HEK293 (cell line): ENCODE measurements around the gene CR2.
"Not testable (repeated sequence)": the region's sequence is repeated elsewhere in the genome, so short reads cannot be mapped to it uniquely, and the experiment has no call there.

Experiments used
- CTCF ChIA-PET: fragments of 350-600 bp; formaldehyde crosslinking; extraction: SDS; loops from one replicate; lab custom pipeline; 2021; ENCODE audit warnings: antibody characterized with exemption; lab: Yijun Ruan, JAX
- POLR2A ChIA-PET: fragments of 300-600 bp; formaldehyde crosslinking; extraction: SDS; loops from one replicate; lab custom pipeline; 2020; ENCODE audit warnings: antibody characterized with exemption, inconsistent platforms; lab: Yijun Ruan, JAX
- H3K27ac ChIP-seq: fragments of 200-500 bp; sonication (Bioruptor generic); 2 replicates; pipeline ENCODE4 v1.5.1; 2014; ENCODE audit warnings: low read depth, low read length, control low read depth, inconsistent platforms; ENCODE audit errors: extremely low read depth
- H3K36me3 ChIP-seq, 2 experiments: fragments of 200-500 bp in 1 of 2; sonication (Bioruptor generic) in 1 of 2; 1 replicate in 1 of 2; 2 replicates in 1 of 2; pipeline ENCODE4 v1.5.1; 2014 to 2017; ENCODE audit warnings: inconsistent platforms in 2 of 2, low read length in 2 of 2; ENCODE audit not compliant: control insufficient read depth in 2 of 2, insufficient read depth in 1 of 2
- H3K4me1 ChIP-seq: fragments of 200-500 bp; sonication (Bioruptor generic); 2 replicates; pipeline ENCODE4 v1.5.1; 2014; ENCODE audit warnings: mild to moderate bottlenecking, low read length, inconsistent platforms; ENCODE audit not compliant: control insufficient read depth, insufficient read depth
- H3K4me3 ChIP-seq: 2 replicates; pipeline ENCODE4 v1.5.1; 2011; ENCODE audit warnings: low read depth, mild to moderate bottlenecking, control low read depth, low read length, moderate library complexity
- H3K9me3 ChIP-seq: fragments of 200-500 bp; sonication (Bioruptor generic); 2 replicates; pipeline ENCODE4 v1.5.1; 2014; ENCODE audit warnings: low read depth, low read length, inconsistent platforms; ENCODE audit not compliant: control insufficient read depth, insufficient read depth
- BCL11B ChIP-seq: fragments of 450-650 bp; formaldehyde crosslinking; IDR thresholded peaks from 2 replicates; pipeline ENCODE4 v1.5.1; 2016; ENCODE audit warnings: low read depth, missing biosample characterization, missing genetic modification characterization
- EGR2 ChIP-seq: fragments of 450-650 bp; formaldehyde crosslinking; IDR thresholded peaks from 2 replicates; pipeline ENCODE4 v1.5.1; 2016; ENCODE audit warnings: low read depth, missing biosample characterization, missing genetic modification characterization
- GLI4 ChIP-seq: fragments of 450-650 bp; formaldehyde crosslinking; IDR thresholded peaks from 2 replicates; pipeline ENCODE4 v1.5.1; 2016; ENCODE audit warnings: missing biosample characterization, missing genetic modification characterization
- KLF10 ChIP-seq: fragments of 450-650 bp; IDR thresholded peaks from 2 replicates; pipeline ENCODE4 v1.5.1; 2018; ENCODE audit warnings: missing biosample characterization, mild to moderate bottlenecking, missing genetic modification characterization
- KLF7 ChIP-seq: fragments of 450-650 bp; formaldehyde crosslinking; IDR thresholded peaks from 2 replicates; pipeline ENCODE4 v1.5.1; 2016; ENCODE audit warnings: missing biosample characterization, missing genetic modification characterization, borderline replicate concordance
- SETDB1 ChIP-seq: IDR thresholded peaks from one replicate; pipeline ENCODE4 v1.6.1; 2017; ENCODE audit warnings: mild to moderate bottlenecking, low read length, moderate library complexity, mixed read lengths; ENCODE audit not compliant: insufficient read length
- TRIM28 ChIP-seq: IDR thresholded peaks from 2 replicates; pipeline ENCODE4 v1.6.1; 2011; ENCODE audit warnings: low read length, control low read depth, borderline replicate concordance
- TSHZ1 ChIP-seq: fragments of 450-650 bp; formaldehyde crosslinking; IDR thresholded peaks from 2 replicates; pipeline ENCODE4 v1.5.1; 2016; ENCODE audit warnings: missing biosample characterization, missing genetic modification characterization, borderline replicate concordance
- ZBTB20 ChIP-seq: fragments of 450-650 bp; formaldehyde crosslinking; IDR thresholded peaks from 2 replicates; pipeline ENCODE4 v1.5.1; 2016; ENCODE audit warnings: missing biosample characterization, missing genetic modification characterization
- ZBTB26 ChIP-seq: fragments of 450-650 bp; formaldehyde crosslinking; optimal IDR thresholded peaks from 2 replicates; pipeline ENCODE3; 2016; ENCODE audit warnings: missing biosample characterization, mild to moderate bottlenecking, missing genetic modification characterization
- ZNF112 ChIP-seq: fragments of 450-650 bp; formaldehyde crosslinking; IDR thresholded peaks from 2 replicates; pipeline ENCODE4 v1.5.0; 2017; ENCODE audit warnings: missing biosample characterization, missing genetic modification characterization
- ZNF133 ChIP-seq: fragments of 450-650 bp; formaldehyde crosslinking; IDR thresholded peaks from 2 replicates; pipeline ENCODE4 v1.5.1; 2016; ENCODE audit warnings: missing biosample characterization, missing genetic modification characterization
- ZNF184 ChIP-seq: fragments of 450-650 bp; IDR thresholded peaks from 2 replicates; pipeline ENCODE4 v1.5.1; 2018; ENCODE audit warnings: missing biosample characterization, mild to moderate bottlenecking, missing genetic modification characterization
- ZNF202 ChIP-seq: fragments of 450-650 bp; formaldehyde crosslinking; IDR thresholded peaks from 2 replicates; pipeline ENCODE4 v1.5.1; 2016; ENCODE audit warnings: missing biosample characterization, missing genetic modification characterization, borderline replicate concordance
- ZNF37A ChIP-seq: fragments of 450-650 bp; IDR thresholded peaks from 2 replicates; pipeline ENCODE4 v1.5.1; 2018; ENCODE audit warnings: missing biosample characterization, missing genetic modification characterization
- ZNF404 ChIP-seq: fragments of 450-650 bp; formaldehyde crosslinking; IDR thresholded peaks from 2 replicates; pipeline ENCODE4 v1.5.1; 2017; ENCODE audit warnings: missing biosample characterization, missing genetic modification characterization
- ZNF416 ChIP-seq: fragments of 450-650 bp; formaldehyde crosslinking; IDR thresholded peaks from 2 replicates; pipeline ENCODE4 v1.5.1; 2016; ENCODE audit warnings: missing biosample characterization, missing genetic modification characterization
- ZNF423 ChIP-seq: fragments of 450-650 bp; formaldehyde crosslinking; IDR thresholded peaks from 2 replicates; pipeline ENCODE4 v1.5.1; 2016; ENCODE audit warnings: missing biosample characterization, missing genetic modification characterization
- ZNF433 ChIP-seq: fragments of 450-650 bp; formaldehyde crosslinking; IDR thresholded peaks from 2 replicates; pipeline ENCODE4 v1.5.1; 2016; ENCODE audit warnings: missing biosample characterization, missing genetic modification characterization, low read depth
- ZNF521 ChIP-seq: fragments of 450-650 bp; formaldehyde crosslinking; IDR thresholded peaks from 2 replicates; pipeline ENCODE4 v1.5.1; 2017; ENCODE audit warnings: missing biosample characterization, mild to moderate bottlenecking, missing genetic modification characterization
- ZNF548 ChIP-seq: fragments of 450-650 bp; formaldehyde crosslinking; IDR thresholded peaks from 2 replicates; pipeline ENCODE4 v1.5.1; 2016; ENCODE audit warnings: missing biosample characterization, missing genetic modification characterization
- ZNF585B ChIP-seq: fragments of 450-650 bp; formaldehyde crosslinking; IDR thresholded peaks from 2 replicates; pipeline ENCODE4 v1.5.1; 2016; ENCODE audit warnings: missing biosample characterization, missing genetic modification characterization
- ZNF76 ChIP-seq: fragments of 450-650 bp; formaldehyde crosslinking; IDR thresholded peaks from 2 replicates; pipeline ENCODE4; 2016; ENCODE audit warnings: low read depth, missing biosample characterization, missing genetic modification characterization, borderline replicate concordance
- ZSCAN16 ChIP-seq: fragments of 450-650 bp; formaldehyde crosslinking; IDR thresholded peaks from 2 replicates; pipeline ENCODE4 v1.5.1; 2016; ENCODE audit warnings: missing biosample characterization, missing genetic modification characterization
- ZSCAN23 ChIP-seq: fragments of 450-650 bp; formaldehyde crosslinking; IDR thresholded peaks from 2 replicates; pipeline ENCODE4 v1.5.1; 2016; ENCODE audit warnings: missing biosample characterization, missing genetic modification characterization

CR2 gene

DNA sequence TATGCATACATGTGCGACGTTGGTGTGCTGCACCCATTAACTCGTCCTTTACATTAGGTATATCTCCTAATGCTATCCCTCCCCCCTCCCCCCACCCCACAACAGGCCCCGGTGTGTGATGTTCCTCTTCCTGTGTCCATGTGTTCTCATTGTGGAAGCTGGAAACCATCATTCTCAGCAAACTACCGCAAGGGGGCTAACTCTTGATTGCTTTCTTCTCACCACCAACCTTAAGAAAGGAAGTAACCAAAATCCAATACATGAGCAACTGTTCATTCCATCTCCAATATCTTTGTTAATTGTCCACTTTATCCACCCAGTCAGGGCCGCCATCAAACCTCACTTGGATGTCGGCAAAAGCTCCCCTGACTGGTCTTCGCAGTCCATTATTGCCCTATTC lies 41.2 kb downstream of the CR2 start:
- H3K4me3 ChIP-seq, H3K9me3 ChIP-seq, H3K27ac ChIP-seq, H3K36me3 ChIP-seq, H3K4me1 ChIP-seq: not testable (repeated sequence)
- ChIA-PET CTCF (interaction anchor here (1.3 kb wide), 1 partner anchor 41 kb away, joined by 4 read pairs; the partner anchor contains the start of gene CR2), POLR2A (interaction anchor here (0.6 kb wide), 1 partner anchor 101 kb away, joined by 6 read pairs; no protein-coding TSS in a partner anchor)

DNA sequence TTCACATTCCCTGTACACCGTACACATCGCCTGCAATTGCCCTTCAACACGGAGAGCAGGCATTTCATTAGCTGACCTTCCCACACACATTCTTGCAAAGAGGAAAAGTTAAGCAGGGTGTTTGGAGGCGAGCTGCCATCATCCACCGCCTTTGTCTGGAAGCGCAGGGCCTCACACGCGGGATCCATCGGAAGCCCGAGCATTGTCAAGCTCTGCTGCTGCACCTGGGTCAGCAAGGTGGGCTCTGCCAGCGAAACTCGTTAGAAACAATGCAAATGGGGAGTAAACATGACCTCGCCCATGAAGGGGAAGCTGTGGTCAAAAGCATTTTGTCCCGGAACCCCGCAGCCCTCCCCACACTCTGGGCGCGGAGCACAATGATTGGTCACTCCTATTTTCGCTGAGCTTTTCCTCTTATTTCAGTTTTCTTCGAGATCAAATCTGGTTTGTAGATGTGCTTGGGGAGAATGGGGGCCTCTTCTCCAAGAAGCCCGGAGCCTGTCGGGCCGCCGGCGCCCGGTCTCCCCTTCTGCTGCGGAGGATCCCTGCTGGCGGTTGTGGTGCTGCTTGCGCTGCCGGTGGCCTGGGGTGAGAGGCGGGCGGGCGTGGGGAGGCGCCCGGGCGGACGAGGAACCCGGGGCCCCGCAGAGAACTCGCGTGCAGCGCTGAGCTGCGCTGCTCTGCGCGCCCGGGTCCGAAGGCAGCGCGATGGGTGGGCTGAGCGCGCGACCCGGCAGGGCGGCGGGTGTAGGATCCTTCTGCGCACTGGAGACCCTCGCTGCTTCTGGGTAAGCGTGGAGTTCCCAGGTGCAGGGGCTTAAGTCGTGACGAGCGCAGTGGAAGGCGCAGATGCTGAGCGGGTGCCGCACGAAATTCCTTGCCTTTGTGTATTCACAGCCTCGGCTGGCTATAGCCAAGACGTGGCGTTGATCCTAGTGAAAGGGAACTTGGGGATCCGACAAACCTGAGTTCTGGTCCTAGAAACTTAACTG lies 42.0 kb downstream of the CR2 start, which contains the start of gene CR1:
Gene CR1, plus strand, starts transcription at position 357 of the 992 bp plus-strand sequence. Its CDS starts 111 bp downstream, at position 468.
- H3K4me3 ChIP-seq = peak within 1 kb of the TSS; percentile 25
- ChIA-PET CTCF (interaction anchor here (1.3 kb wide), 1 partner anchor 42 kb away, joined by 4 read pairs; the partner anchor contains the start of gene CR2), POLR2A (interaction anchor here (0.6 kb wide), 1 partner anchor 102 kb away, joined by 6 read pairs; no protein-coding TSS in a partner anchor)

GRCh38 chr1:207497941-207498340 lies 43.8 kb downstream of the CR2 start:
- Histone ChIP-seq H3K27ac (no peak overlapping the region), H3K9me3 (no peaks in the 10 kb centered on the region), H3K4me3 (no peak overlapping the region), H3K4me1 (no peaks in the 10 kb centered on the region), H3K36me3 (no peaks in the 10 kb centered on the region)
- CTCF ChIA-PET = interaction anchor here (0.7 to 0.9 kb wide), 2 partner anchors 174 to 705 kb away, joined by 3 to 4 read pairs; no protein-coding TSS in a partner anchor
- POLR2A ChIA-PET = no interaction called here
- no peak for TF ChIP-seq ZSCAN16 (tag by site-specific recombination)
- TF ChIP-seq ZSCAN23 (tag by site-specific recombination) = no peak
- TF ChIP-seq KLF7 (tag by site-specific recombination) = no peak
- TF ChIP-seq SETDB1 = no peak
- no peak for TF ChIP-seq ZNF37A (tag by site-specific recombination)
- no peak for TF ChIP-seq ZNF521 (tag by site-specific recombination)
- no peak for TF ChIP-seq BCL11B (tag by site-specific recombination)
- TF ChIP-seq ZNF76 (tag by site-specific recombination) = no peak
- no peak for TF ChIP-seq TRIM28
- no peak for TF ChIP-seq ZNF585B
- no peak for TF ChIP-seq GLI4 (tag by site-specific recombination)
- TF ChIP-seq ZNF133 = no peak
- TF ChIP-seq ZNF433 (tag by site-specific recombination) = no peak
- no peak for TF ChIP-seq ZNF548
- TF ChIP-seq KLF10 (tag by site-specific recombination) = no peak
- TF ChIP-seq EGR2 = no peak
- no peak for TF ChIP-seq ZNF202 (tag by site-specific recombination)

More for the DNA sequence above, 42.0 kb downstream of the CR2 start, which contains the start of gene CR1:
- no peaks in the 10 kb centered on the region for H3K4me1 ChIP-seq
- H3K27ac ChIP-seq = no peak within 1 kb of the TSS
- H3K36me3 ChIP-seq = no peaks in the 10 kb centered on the region
- H3K9me3 ChIP-seq = no peaks in the 10 kb centered on the region
- TF ChIP-seq ZNF433 (tag by site-specific recombination) (no peak), ZNF423 (tag by site-specific recombination) (no peak), ZBTB20 (tag by site-specific recombination) (peak; percentile 15; the same call in 1 of the 2 replicates), ZNF184 (no peak), ZNF416 (tag by site-specific recombination) (no peak), TSHZ1 (no peak), ZBTB26 (tag by site-specific recombination) (peak; percentile 49), ZNF112 (tag by site-specific recombination) (no peak), ZNF404 (tag by site-specific recombination) (no peak)
